ENCODE data around the gene CHAF1B. TPM values are rescaled to one million over a fixed set of nuclear protein-coding genes. Genes with fewer than 3 reads are reported as not detected.

Gene CHAF1B
- total and polyA plus RNA-seq, 9 donors = 1.6 to 3.9 (median 2.7) TPM

- H3K27ac ChIP-seq = no peak overlapping the region
- H3K27me3 ChIP-seq = no peaks in the 10 kb centered on the region
- DNase-seq = no peak
- H3K36me3 ChIP-seq = no peaks in the 10 kb centered on the region
- no peak for TF ChIP-seq CTCF (IDR thresholded peaks at IDR 0.05)
- no peak for TF ChIP-seq POLR2A (IDR thresholded peaks at IDR 0.05)
- TF ChIP-seq EP300 (IDR thresholded peaks at IDR 0.05) = no peak
- H3K4me3 ChIP-seq = no peak overlapping the region
- WGBS, 3 donors = 44 to 52% (median 50%) methylated on average over 8 of the region's 8 CpGs
- intact Hi-C loops (cut with DNase I) = no loop called here
- H3K4me1 ChIP-seq (ENCODE audit: insufficient read depth) = no peaks in the 10 kb centered on the region
- H3K9me3 ChIP-seq = no peaks in the 10 kb centered on the region
These were observed 80.3 kb downstream of the CHAF1B start for GRCh38 chr21:36465478-36465877.

GRCh38 chr21:36466061-36466511 lies 80.9 kb downstream of the CHAF1B start:
- WGBS, 3 donors = 88 to 96% (median 89%) methylated on average over 8 of the region's 8 CpGs
- H3K9me3 ChIP-seq = no peaks in the 10 kb centered on the region
- intact Hi-C loops (cut with DNase I) = no loop called here

More at GRCh38 chr21:36466061-36466511, 80.9 kb downstream of the CHAF1B start:
- Histone ChIP-seq H3K4me3 (no peak overlapping the region), H3K27me3 (no peaks in the 10 kb centered on the region), H3K4me1 (ENCODE audit: insufficient read depth) (no peaks in the 10 kb centered on the region), H3K36me3 (no peaks in the 10 kb centered on the region), H3K27ac (no peak overlapping the region)
- DNase-seq = no peak
- TF ChIP-seq EP300 (IDR thresholded peaks at IDR 0.05) = no peak
- TF ChIP-seq CTCF (IDR thresholded peaks at IDR 0.05) = no peak
- no peak for TF ChIP-seq POLR2A (IDR thresholded peaks at IDR 0.05)

Small RNA genes lying within 50 kb of the gene (small RNA-seq; reads per million reads assigned to genes)
- gene ATP5MFP1 = not detected

Other genes starting within 250 kb of the CHAF1B start
- gene DOP1B, start 228.6 kb upstream of the CHAF1B start, total RNA-seq = 10 to 100 TPM in 3 of 7 donors, 1 to 10 TPM in 4; 4.5 to 12.5 (median 9.6) TPM
- 1 to 10 TPM; 2.3 to 4.1 TPM for gene DOP1B, start 228.6 kb upstream of the CHAF1B start, polyA plus RNA-seq
- 10 to 100 TPM; 35.4 to 55.6 (median 39.1) TPM for gene MORC3, start 65.2 kb upstream of the CHAF1B start, total RNA-seq
- gene MORC3, start 65.2 kb upstream of the CHAF1B start, polyA plus RNA-seq = 10 to 100 TPM; 18.9 to 26.0 TPM
- not detected for gene CLDN14, start 94.7 kb downstream of the CHAF1B start, total RNA-seq
- under 1 TPM in 1 of 2 donors, not detected in 1; 0.15 TPM for gene CLDN14, start 94.7 kb downstream of the CHAF1B start, polyA plus RNA-seq

All from ovary (tissue), 9 donors.